Transverse colon (tissue), 4 donors: Measurements from ENCODE around the gene TTLL4. TPM values are rescaled to one million over a fixed set of nuclear protein-coding genes. Genes with fewer than 3 reads are reported as not detected.
A peak's percentile ranks its signal among the peaks of the same experiment; 100 is the strongest.

Experiments
- DNase-seq: peaks from one replicate; pipeline ENCODE4 v3.0.0-alpha.2; 2019
- H3K27ac ChIP-seq, 4 donors: fragments of 200-600 bp; sonication (generic); 2 replicates each; pipeline ENCODE4 v1.5.1; 2016 to 2018; ENCODE audit warnings: inconsistent platforms in 4 of 4
- H3K27me3 ChIP-seq: fragments of 200-600 bp; sonication (generic); 2 replicates; pipeline ENCODE4 v1.5.1; 2017; ENCODE audit warnings: inconsistent platforms
- H3K36me3 ChIP-seq, 4 donors: fragments of 200-600 bp; sonication (generic); 2 replicates each; pipeline ENCODE4 v1.5.1; 2017 to 2019; ENCODE audit warnings: inconsistent platforms in 4 of 4
- H3K4me1 ChIP-seq, 4 donors: fragments of 200-600 bp; sonication (generic); 2 replicates each; pipeline ENCODE4 v1.5.1; 2017 to 2020; ENCODE audit warnings: inconsistent platforms in 4 of 4
- H3K4me3 ChIP-seq, 4 donors: fragments of 200-600 bp; sonication (generic); 1 replicate in 1 of 4; 2 replicates in 3 of 4; pipeline versions ENCODE4 v1.5.1 to v1.6.1; 2017 to 2019; ENCODE audit warnings: inconsistent platforms in 4 of 4
- H3K9me3 ChIP-seq, 2 donors: fragments of 200-600 bp; sonication (generic); 2 replicates each; pipeline ENCODE4 v1.5.1; 2017 to 2019; ENCODE audit warnings: inconsistent platforms in 2 of 2
- EP300 ChIP-seq: sonication (generic); formaldehyde crosslinking; IDR thresholded peaks from one replicate; pipeline ENCODE4 v1.6.1; 2017; ENCODE audit warnings: antibody characterized with exemption, low read depth
- POLR2A ChIP-seq: fragments of 450-650 bp; IDR thresholded peaks from one replicate; pipeline ENCODE4 v1.6.1; 2016; ENCODE audit warnings: antibody characterized with exemption, mild to moderate bottlenecking, moderate library complexity
- POLR2AphosphoS5 ChIP-seq, 3 donors: sonication (generic); formaldehyde crosslinking; IDR thresholded peaks; one replicate each; pipeline ENCODE4 v1.6.1; 2016; ENCODE audit warnings: antibody characterized with exemption in 3 of 3
- WGBS, 2 donors: methylation state at CpG; one replicate each; pipeline ENCODE4 v1.1.5; 2018; ENCODE audit warnings: low coverage in 1 of 2; 5-methylcytosine and 5-hydroxymethylcytosine counted together
- in situ Hi-C, 4 donors: fragments of 200-750 bp; cut with MboI; loops; one replicate each; pipeline versions ENCODE4 v1.15.0 to v1.15.1; 2017; ENCODE audit warnings: low sequenced_read_pairs in 3 of 4, low pct_ligation_motif_present in 1 of 4, low pct_unique_long_range_greater_than_20kb in 1 of 4
- intact Hi-C: fragments of 100-400 bp; cut with DNase I; formaldehyde crosslinking; loops from one replicate; pipeline ENCODE4 v1.15.1; 2023; ENCODE audit warnings: low total_unique reads
- total RNA-seq, 4 donors: library from RNA; depleted of rRNA; stranded (reverse); fragments of >200 nt; gene quantifications; one replicate each; pipeline ENCODE4 v1.1.0, GENCODE V29; 2016
- TF ChIP-seq, protein P1 (sequence below), 5 experiments: fragments of 200-600 bp in 3 of 5; fragments of 450-650 bp in 2 of 5; sonication (generic) in 3 of 5; IDR thresholded peaks; 1 replicate in 2 of 5; 2 replicates in 3 of 5; pipeline ENCODE4 v1.5.1; 2016 to 2017; ENCODE audit warnings: antibody characterized with exemption in 5 of 5, inconsistent platforms in 3 of 5, mild to moderate bottlenecking in 2 of 5, moderate library complexity in 1 of 5

Gene TTLL4
- total RNA-seq, 4 donors from 2014 or later: 6.0 to 26.0 (median 15.9) TPM

DNA sequence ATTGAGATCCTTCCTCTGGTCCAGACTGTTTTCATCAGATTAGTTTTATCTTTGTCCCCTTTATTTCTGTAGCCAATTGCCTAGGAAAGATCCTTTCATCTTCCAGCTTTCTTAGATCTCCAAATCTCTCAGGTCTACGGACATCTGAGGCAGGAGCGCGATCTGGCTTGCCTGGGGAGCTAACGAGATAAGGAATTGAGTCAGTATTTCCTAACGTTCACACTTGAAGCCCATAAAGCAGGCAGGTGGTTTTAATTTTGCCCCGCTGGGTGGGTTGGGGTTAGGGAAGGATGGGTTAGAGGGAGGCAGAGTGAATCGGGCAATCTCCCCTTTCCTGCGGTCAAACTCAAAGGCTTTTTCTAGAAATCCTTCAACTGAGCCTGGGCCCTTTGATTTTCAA lies 727 bp upstream of the TTLL4 start:
- Histone ChIP-seq H3K27ac (no peak overlapping the region), H3K27me3 (no peaks in the 10 kb centered on the region), H3K9me3 (no peaks in the 10 kb centered on the region), H3K4me3 (no peak overlapping the region), H3K4me1 (peaks cover 0 to 19% (median 11%) of the 10 kb centered on the region in 4 donors), H3K36me3 (no peaks in the 10 kb centered on the region)
- 88 to 95% methylated on average over 4 to 8 of the region's 8 CpGs for WGBS, 2 donors
- TF ChIP-seq POLR2AphosphoS5 (IDR thresholded peaks at IDR 0.05): no peak
- intact Hi-C loops (loop anchor here (5.0 kb wide), 1 partner anchor 758 kb away; no protein-coding TSS in a partner anchor), in situ Hi-C loops (loop anchor here in 1 of 4 donors (25.0 kb wide), 1 partner anchor 127 kb away; the partner anchor contains the start of gene PRKAG3)
- DNase-seq: no peak

DNA sequence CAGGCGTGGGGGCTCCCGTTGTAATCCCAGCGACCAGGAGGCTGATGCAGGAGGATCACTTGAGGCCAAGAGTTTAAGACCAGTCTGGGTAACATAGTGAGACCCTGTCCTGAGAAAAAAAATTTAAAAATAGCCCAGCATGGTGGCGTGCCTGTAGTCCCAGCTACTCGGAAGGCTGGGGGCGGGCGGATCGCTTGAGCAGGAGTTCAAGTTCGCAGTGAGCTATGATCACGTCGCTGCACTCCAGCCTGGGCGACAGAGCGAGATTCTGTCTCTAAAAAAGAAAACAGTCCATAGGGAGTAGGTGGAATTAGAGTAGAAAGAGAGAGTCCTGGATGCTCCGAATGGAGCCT lies 325 bp upstream of the TTLL4 start:
- H3K36me3 ChIP-seq: no peaks in the 10 kb centered on the region
- peak overlapping the region; percentile 90 to 95 (median 93) for H3K27ac ChIP-seq
- DNase-seq: no peak
- H3K27me3 ChIP-seq: no peaks in the 10 kb centered on the region
- H3K9me3 ChIP-seq: no peaks in the 10 kb centered on the region
- TF ChIP-seq EP300 (no peak), POLR2A (no peak), POLR2AphosphoS5 (IDR thresholded peaks at IDR 0.05) (no peak)
- 54 to 60% methylated on average over 14 of the region's 14 CpGs for WGBS, 2 donors
- intact Hi-C loops (loop anchor here (5.0 kb wide), 1 partner anchor 758 kb away; no protein-coding TSS in a partner anchor), in situ Hi-C loops (loop anchor here in 1 of 4 donors (25.0 kb wide), 1 partner anchor 127 kb away; the partner anchor contains the start of gene PRKAG3)
- H3K4me3 ChIP-seq: peak overlapping the region in 3 of 4 donors; percentile 56 to 83 (median 81)
- H3K4me1 ChIP-seq: peaks cover 0 to 19% (median 11%) of the 10 kb centered on the region in 4 donors

DNA sequence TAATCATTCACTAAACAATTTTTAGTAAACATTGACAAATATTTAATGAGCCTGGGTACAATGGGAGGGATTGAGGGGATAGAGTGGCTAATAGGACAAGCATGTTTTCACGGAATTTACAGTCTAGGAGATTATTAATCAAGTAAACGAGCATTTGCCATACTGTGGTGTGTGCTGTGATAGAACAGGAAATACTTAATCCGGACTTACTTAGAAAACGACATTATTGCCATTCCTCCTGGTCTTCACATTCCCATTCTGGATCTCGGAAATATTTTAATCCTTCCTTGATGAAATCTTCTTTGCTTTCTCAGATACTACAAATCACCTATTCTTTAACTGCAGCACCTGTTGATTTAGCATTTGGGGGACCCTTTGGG lies 905 bp downstream of the TTLL4 start:
- 11 to 12% methylated on average over 5 of the region's 5 CpGs for WGBS, 2 donors
- no peaks in the 10 kb centered on the region for H3K36me3 ChIP-seq
- H3K27me3 ChIP-seq: no peaks in the 10 kb centered on the region
- in situ Hi-C loops: loop anchor here in 1 of 4 donors (25.0 kb wide), 1 partner anchor 126 kb away; the partner anchor contains the start of gene PRKAG3
- no peak for DNase-seq
- peak overlapping the region; percentile 90 to 95 (median 93) for H3K27ac ChIP-seq
- H3K9me3 ChIP-seq: no peaks in the 10 kb centered on the region
- H3K4me3 ChIP-seq: peak overlapping the region; percentile 56 to 83 (median 77)
- peaks cover 0 to 20% (median 11%) of the 10 kb centered on the region in 4 donors for H3K4me1 ChIP-seq
- TF ChIP-seq POLR2AphosphoS5 (IDR thresholded peaks at IDR 0.05) (no peak), EP300 (no peak), POLR2A (no peak)
- TF ChIP-seq, protein P1, sequence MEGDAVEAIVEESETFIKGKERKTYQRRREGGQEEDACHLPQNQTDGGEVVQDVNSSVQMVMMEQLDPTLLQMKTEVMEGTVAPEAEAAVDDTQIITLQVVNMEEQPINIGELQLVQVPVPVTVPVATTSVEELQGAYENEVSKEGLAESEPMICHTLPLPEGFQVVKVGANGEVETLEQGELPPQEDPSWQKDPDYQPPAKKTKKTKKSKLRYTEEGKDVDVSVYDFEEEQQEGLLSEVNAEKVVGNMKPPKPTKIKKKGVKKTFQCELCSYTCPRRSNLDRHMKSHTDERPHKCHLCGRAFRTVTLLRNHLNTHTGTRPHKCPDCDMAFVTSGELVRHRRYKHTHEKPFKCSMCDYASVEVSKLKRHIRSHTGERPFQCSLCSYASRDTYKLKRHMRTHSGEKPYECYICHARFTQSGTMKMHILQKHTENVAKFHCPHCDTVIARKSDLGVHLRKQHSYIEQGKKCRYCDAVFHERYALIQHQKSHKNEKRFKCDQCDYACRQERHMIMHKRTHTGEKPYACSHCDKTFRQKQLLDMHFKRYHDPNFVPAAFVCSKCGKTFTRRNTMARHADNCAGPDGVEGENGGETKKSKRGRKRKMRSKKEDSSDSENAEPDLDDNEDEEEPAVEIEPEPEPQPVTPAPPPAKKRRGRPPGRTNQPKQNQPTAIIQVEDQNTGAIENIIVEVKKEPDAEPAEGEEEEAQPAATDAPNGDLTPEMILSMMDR (IDR thresholded peaks at IDR 0.05): no peak
- intact Hi-C loops: loop anchor here (5.0 kb wide), 1 partner anchor 759 kb away; no protein-coding TSS in a partner anchor

DNA sequence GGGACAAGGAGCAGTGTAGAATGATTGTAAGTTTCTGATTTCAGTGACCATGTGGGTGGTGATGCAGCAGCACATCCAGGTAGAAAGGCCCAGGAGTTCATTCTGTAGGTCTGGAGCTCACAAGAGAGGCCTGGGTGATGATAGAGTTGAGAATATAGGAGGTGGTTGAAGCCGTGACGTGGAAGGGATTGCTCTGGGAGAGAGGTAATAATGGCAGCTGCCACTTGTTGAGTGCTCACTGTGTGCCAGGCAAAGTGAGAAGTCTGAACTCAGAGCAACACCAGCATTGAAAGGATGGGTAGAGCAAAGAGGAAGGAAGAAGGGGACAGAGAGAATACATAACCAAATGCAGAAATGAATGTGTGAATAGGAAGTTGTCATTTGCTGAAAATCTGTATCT lies 3.3 kb downstream of the TTLL4 start:
- TF ChIP-seq, protein P1 (IDR thresholded peaks at IDR 0.05): no peak
- TF ChIP-seq POLR2A (no peak), POLR2AphosphoS5 (IDR thresholded peaks at IDR 0.05) (no peak), EP300 (no peak)
- in situ Hi-C loops (loop anchor here in 1 of 4 donors (25.0 kb wide), 1 partner anchor 123 kb away; the partner anchor contains the start of gene PRKAG3), intact Hi-C loops (loop anchor here (5.0 kb wide), 1 partner anchor 762 kb away; no protein-coding TSS in a partner anchor)
- H3K27me3 ChIP-seq: no peaks in the 10 kb centered on the region
- H3K36me3 ChIP-seq: no peaks in the 10 kb centered on the region
- no peaks in the 10 kb centered on the region for H3K9me3 ChIP-seq
- H3K4me3 ChIP-seq: no peak overlapping the region
- H3K4me1 ChIP-seq: peaks cover 0 to 34% (median 18%) of the 10 kb centered on the region in 4 donors
- WGBS, 2 donors: 83 to 84% methylated on average over 2 of the region's 2 CpGs
- H3K27ac ChIP-seq: no peak overlapping the region
- no peak for DNase-seq

DNA sequence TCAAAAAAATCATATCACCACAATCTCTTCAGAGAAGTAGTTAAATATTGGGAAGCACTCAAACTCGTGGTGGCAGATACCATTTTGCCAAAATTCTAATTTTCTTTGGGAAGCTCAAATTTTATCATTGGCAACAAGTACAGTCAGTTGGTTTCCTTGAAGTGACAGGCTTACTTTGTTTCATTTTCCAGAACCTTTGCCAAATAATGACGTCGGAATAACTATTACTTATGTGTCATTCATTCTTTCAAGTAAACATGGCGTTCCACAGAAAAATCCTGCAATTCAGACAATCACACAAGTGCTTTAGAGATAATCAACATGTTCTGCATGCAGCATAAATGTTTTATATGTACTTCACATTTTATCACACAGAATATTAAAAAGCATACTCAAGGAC lies 5.4 kb downstream of the TTLL4 start:
- Histone ChIP-seq H3K27me3 (no peaks in the 10 kb centered on the region), H3K4me3 (no peak overlapping the region), H3K4me1 (peaks cover 0 to 30% (median 15%) of the 10 kb centered on the region in 4 donors), H3K36me3 (no peaks in the 10 kb centered on the region), H3K9me3 (no peaks in the 10 kb centered on the region), H3K27ac (no peak overlapping the region)
- intact Hi-C loops: no loop called here
- TF ChIP-seq, protein P1 (IDR thresholded peaks at IDR 0.05): no peak
- no peak for TF ChIP-seq POLR2A
- no peak for TF ChIP-seq EP300
- TF ChIP-seq POLR2AphosphoS5 (IDR thresholded peaks at IDR 0.05): no peak
- in situ Hi-C loops: loop anchor here in 1 of 4 donors (25.0 kb wide), 1 partner anchor 121 kb away; the partner anchor contains the start of gene PRKAG3
- no peak for DNase-seq
- WGBS, 2 donors: 73 to 83% methylated on average over 3 to 4 of the region's 4 CpGs
